HEK293 (cell line): Measurements from ENCODE around the gene NFIX.

ENCODE experiments used
- CTCF ChIA-PET: fragments of 350-600 bp; formaldehyde crosslinking; extraction: SDS; loops from one replicate; lab custom pipeline; 2021; ENCODE audit warnings: antibody characterized with exemption; lab: Yijun Ruan, JAX
- POLR2A ChIA-PET: fragments of 300-600 bp; formaldehyde crosslinking; extraction: SDS; loops from one replicate; lab custom pipeline; 2020; ENCODE audit warnings: antibody characterized with exemption, inconsistent platforms; lab: Yijun Ruan, JAX
- H3K27ac ChIP-seq: fragments of 200-500 bp; sonication (Bioruptor generic); 2 replicates; pipeline ENCODE4 v1.5.1; 2014; ENCODE audit warnings: low read depth, low read length, control low read depth, inconsistent platforms; ENCODE audit errors: extremely low read depth
- H3K36me3 ChIP-seq, 2 experiments: fragments of 200-500 bp in 1 of 2; sonication (Bioruptor generic) in 1 of 2; 1 replicate in 1 of 2; 2 replicates in 1 of 2; pipeline ENCODE4 v1.5.1; 2014 to 2017; ENCODE audit warnings: inconsistent platforms in 2 of 2, low read length in 2 of 2; ENCODE audit not compliant: control insufficient read depth in 2 of 2, insufficient read depth in 1 of 2
- H3K4me1 ChIP-seq: fragments of 200-500 bp; sonication (Bioruptor generic); 2 replicates; pipeline ENCODE4 v1.5.1; 2014; ENCODE audit warnings: mild to moderate bottlenecking, low read length, inconsistent platforms; ENCODE audit not compliant: control insufficient read depth, insufficient read depth
- H3K4me3 ChIP-seq: 2 replicates; pipeline ENCODE4 v1.5.1; 2011; ENCODE audit warnings: low read depth, mild to moderate bottlenecking, control low read depth, low read length, moderate library complexity
- H3K9me3 ChIP-seq: fragments of 200-500 bp; sonication (Bioruptor generic); 2 replicates; pipeline ENCODE4 v1.5.1; 2014; ENCODE audit warnings: low read depth, low read length, inconsistent platforms; ENCODE audit not compliant: control insufficient read depth, insufficient read depth
- HOXC10 ChIP-seq: sonication (generic); formaldehyde crosslinking; IDR thresholded peaks from 2 replicates; pipeline ENCODE4 v1.8.1; 2023; ENCODE audit warnings: mild to moderate bottlenecking, missing genetic modification reagents
- KLF1 ChIP-seq: fragments of 450-650 bp; formaldehyde crosslinking; IDR thresholded peaks from 2 replicates; pipeline ENCODE4 v1.5.1; 2016; ENCODE audit warnings: missing biosample characterization, missing genetic modification characterization
- MYNN ChIP-seq: fragments of 450-650 bp; formaldehyde crosslinking; IDR thresholded peaks from 2 replicates; pipeline ENCODE4 v1.5.1; 2016; ENCODE audit warnings: missing biosample characterization, missing genetic modification characterization, borderline replicate concordance
- MZF1 ChIP-seq: fragments of 450-650 bp; formaldehyde crosslinking; IDR thresholded peaks from 2 replicates; pipeline ENCODE4 v1.5.1; 2017; ENCODE audit warnings: missing biosample characterization, missing genetic modification characterization, borderline replicate concordance
- OVOL3 ChIP-seq: fragments of 450-650 bp; formaldehyde crosslinking; IDR thresholded peaks from 2 replicates; pipeline ENCODE4 v1.5.1; 2016; ENCODE audit warnings: missing biosample characterization, missing genetic modification characterization
- SALL2 ChIP-seq: fragments of 450-650 bp; formaldehyde crosslinking; IDR thresholded peaks from 2 replicates; pipeline ENCODE4 v1.5.0; 2017; ENCODE audit warnings: missing biosample characterization, mild to moderate bottlenecking, missing genetic modification characterization, borderline replicate concordance
- SP3 ChIP-seq: fragments of 450-650 bp; formaldehyde crosslinking; IDR thresholded peaks from 2 replicates; pipeline ENCODE4 v1.5.1; 2016; ENCODE audit warnings: missing biosample characterization, missing genetic modification characterization
- ZBTB1 ChIP-seq: fragments of 450-650 bp; formaldehyde crosslinking; IDR thresholded peaks from 2 replicates; pipeline ENCODE4 v1.5.1; 2016; ENCODE audit warnings: missing biosample characterization, missing genetic modification characterization
- ZBTB17 ChIP-seq: fragments of 450-650 bp; formaldehyde crosslinking; IDR thresholded peaks from 2 replicates; pipeline ENCODE4 v1.5.1; 2016; ENCODE audit warnings: missing biosample characterization, missing genetic modification characterization
- ZFP37 ChIP-seq: fragments of 450-650 bp; formaldehyde crosslinking; IDR thresholded peaks from 2 replicates; pipeline ENCODE4 v1.5.1; 2016; ENCODE audit warnings: missing biosample characterization, missing genetic modification characterization
- ZFP41 ChIP-seq: fragments of 450-650 bp; formaldehyde crosslinking; IDR thresholded peaks from 2 replicates; pipeline ENCODE4 v1.5.1; 2016; ENCODE audit warnings: missing biosample characterization, missing genetic modification characterization, borderline replicate concordance
- ZFP69B ChIP-seq: fragments of 450-650 bp; formaldehyde crosslinking; IDR thresholded peaks from 2 replicates; pipeline ENCODE4 v1.5.1; 2016; ENCODE audit warnings: missing biosample characterization, missing genetic modification characterization
- ZNF112 ChIP-seq: fragments of 450-650 bp; formaldehyde crosslinking; IDR thresholded peaks from 2 replicates; pipeline ENCODE4 v1.5.0; 2017; ENCODE audit warnings: missing biosample characterization, missing genetic modification characterization
- ZNF114 ChIP-seq: fragments of 450-650 bp; formaldehyde crosslinking; IDR thresholded peaks from 2 replicates; pipeline ENCODE4 v1.5.0; 2017; ENCODE audit warnings: missing biosample characterization, missing genetic modification characterization
- ZNF140 ChIP-seq: fragments of 450-650 bp; formaldehyde crosslinking; IDR thresholded peaks from 2 replicates; pipeline ENCODE4 v1.5.1; 2016; ENCODE audit warnings: missing biosample characterization, missing genetic modification characterization
- ZNF2 ChIP-seq: fragments of 450-650 bp; formaldehyde crosslinking; IDR thresholded peaks from 2 replicates; pipeline ENCODE4 v1.5.1; 2016; ENCODE audit warnings: missing biosample characterization, missing genetic modification characterization
- ZNF266 ChIP-seq: fragments of 450-650 bp; formaldehyde crosslinking; IDR thresholded peaks from 2 replicates; pipeline ENCODE4 v1.5.1; 2016; ENCODE audit warnings: missing biosample characterization, missing genetic modification characterization, low read depth
- ZNF433 ChIP-seq: fragments of 450-650 bp; formaldehyde crosslinking; IDR thresholded peaks from 2 replicates; pipeline ENCODE4 v1.5.1; 2016; ENCODE audit warnings: missing biosample characterization, missing genetic modification characterization, low read depth
- ZNF473 ChIP-seq: fragments of 450-650 bp; formaldehyde crosslinking; IDR thresholded peaks from 2 replicates; pipeline ENCODE4 v1.5.1; 2017; ENCODE audit warnings: missing biosample characterization, missing genetic modification characterization
- ZNF514 ChIP-seq: fragments of 450-650 bp; formaldehyde crosslinking; IDR thresholded peaks from 2 replicates; pipeline ENCODE4 v1.5.1; 2016; ENCODE audit warnings: missing biosample characterization, missing genetic modification characterization
- ZNF521 ChIP-seq: fragments of 450-650 bp; formaldehyde crosslinking; IDR thresholded peaks from 2 replicates; pipeline ENCODE4 v1.5.1; 2017; ENCODE audit warnings: missing biosample characterization, mild to moderate bottlenecking, missing genetic modification characterization
- ZNF548 ChIP-seq: fragments of 450-650 bp; formaldehyde crosslinking; IDR thresholded peaks from 2 replicates; pipeline ENCODE4 v1.5.1; 2016; ENCODE audit warnings: missing biosample characterization, missing genetic modification characterization
- ZNF596 ChIP-seq: fragments of 450-650 bp; IDR thresholded peaks from 2 replicates; pipeline ENCODE4 v1.5.0; 2018; ENCODE audit warnings: missing biosample characterization, mild to moderate bottlenecking, missing genetic modification characterization, moderate library complexity
- ZNF600 ChIP-seq: fragments of 450-650 bp; formaldehyde crosslinking; IDR thresholded peaks from 2 replicates; pipeline ENCODE4 v1.5.1; 2016; ENCODE audit warnings: missing biosample characterization, missing genetic modification characterization
- ZNF629 ChIP-seq: fragments of 450-650 bp; formaldehyde crosslinking; IDR thresholded peaks from 2 replicates; pipeline ENCODE4 v1.5.1; 2017; ENCODE audit warnings: missing biosample characterization, missing genetic modification characterization
- ZNF677 ChIP-seq: fragments of 450-650 bp; IDR thresholded peaks from 2 replicates; pipeline ENCODE4 v1.5.0; 2018; ENCODE audit warnings: missing biosample characterization, mild to moderate bottlenecking, missing genetic modification characterization, moderate library complexity
- ZNF747 ChIP-seq: fragments of 450-650 bp; formaldehyde crosslinking; IDR thresholded peaks from 2 replicates; pipeline ENCODE4 v1.5.1; 2016; ENCODE audit warnings: missing biosample characterization, missing genetic modification characterization
- ZNF768 ChIP-seq: fragments of 450-650 bp; formaldehyde crosslinking; IDR thresholded peaks from 2 replicates; pipeline ENCODE4 v1.5.1; 2018; ENCODE audit warnings: missing biosample characterization, mild to moderate bottlenecking, missing genetic modification characterization
- ZNF776 ChIP-seq: fragments of 450-650 bp; formaldehyde crosslinking; IDR thresholded peaks from 2 replicates; pipeline ENCODE4 v1.5.0; 2017; ENCODE audit warnings: missing biosample characterization, missing genetic modification characterization, borderline replicate concordance
- TF ChIP-seq, protein P1 (sequence below): fragments of 450-650 bp; formaldehyde crosslinking; IDR thresholded peaks from 2 replicates; pipeline ENCODE4 v1.5.1; 2016; ENCODE audit warnings: missing biosample characterization, missing genetic modification characterization
- TF ChIP-seq, protein P2 (sequence below): fragments of 450-650 bp; formaldehyde crosslinking; IDR thresholded peaks from 2 replicates; pipeline ENCODE4 v1.5.1; 2016; ENCODE audit warnings: missing biosample characterization, missing genetic modification characterization
- TF ChIP-seq, protein P3 (sequence below): fragments of 450-650 bp; IDR thresholded peaks from 2 replicates; pipeline ENCODE4 v1.5.1; 2018; ENCODE audit warnings: missing biosample characterization, missing genetic modification characterization

NFIX gene

DNA sequence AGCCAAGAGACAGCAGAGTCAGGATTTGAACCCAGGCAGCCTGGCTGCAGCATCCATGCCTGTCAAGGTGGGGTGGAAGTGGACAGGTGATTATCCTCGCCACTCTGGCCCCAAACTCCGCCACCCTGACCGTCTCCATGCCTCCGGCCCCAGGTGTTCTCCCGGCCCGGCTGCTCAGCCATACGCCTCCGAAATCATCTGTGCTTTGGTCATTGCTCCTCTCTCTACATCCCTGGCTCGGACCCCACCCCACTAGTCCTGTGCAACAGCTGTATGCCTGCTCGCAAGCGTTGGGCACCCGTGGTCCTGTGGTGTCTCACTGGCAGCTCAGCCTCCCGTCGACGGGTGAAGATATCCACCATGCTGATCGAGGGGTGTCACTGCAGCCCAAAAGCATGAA is 22.0 kb upstream of the NFIX start:
- no peak overlapping the region for H3K4me3 ChIP-seq
- TF ChIP-seq OVOL3 (tag by site-specific recombination) (no peak), ZNF514 (tag by site-specific recombination) (no peak), ZFP37 (tag by site-specific recombination) (no peak), HOXC10 (CRISPR knock-in tag) (no peak), ZNF521 (tag by site-specific recombination) (no peak), ZNF677 (no peak), ZNF600 (tag by site-specific recombination) (no peak), ZNF2 (no peak), ZBTB1 (tag by site-specific recombination) (no peak), ZFP41 (tag by site-specific recombination) (no peak)
- TF ChIP-seq, all 188 proteins: peak for 0
- ChIA-PET CTCF (interaction anchor here (0.5 to 1.0 kb wide), 4 partner anchors 8 to 305 kb away, joined by 3 to 5 read pairs (median 4); no protein-coding TSS in a partner anchor), POLR2A (no interaction called here)
- Histone ChIP-seq H3K36me3 (no peaks in the 10 kb centered on the region), H3K27ac (no peak overlapping the region), H3K4me1 (no peaks in the 10 kb centered on the region), H3K9me3 (no peaks in the 10 kb centered on the region)

DNA sequence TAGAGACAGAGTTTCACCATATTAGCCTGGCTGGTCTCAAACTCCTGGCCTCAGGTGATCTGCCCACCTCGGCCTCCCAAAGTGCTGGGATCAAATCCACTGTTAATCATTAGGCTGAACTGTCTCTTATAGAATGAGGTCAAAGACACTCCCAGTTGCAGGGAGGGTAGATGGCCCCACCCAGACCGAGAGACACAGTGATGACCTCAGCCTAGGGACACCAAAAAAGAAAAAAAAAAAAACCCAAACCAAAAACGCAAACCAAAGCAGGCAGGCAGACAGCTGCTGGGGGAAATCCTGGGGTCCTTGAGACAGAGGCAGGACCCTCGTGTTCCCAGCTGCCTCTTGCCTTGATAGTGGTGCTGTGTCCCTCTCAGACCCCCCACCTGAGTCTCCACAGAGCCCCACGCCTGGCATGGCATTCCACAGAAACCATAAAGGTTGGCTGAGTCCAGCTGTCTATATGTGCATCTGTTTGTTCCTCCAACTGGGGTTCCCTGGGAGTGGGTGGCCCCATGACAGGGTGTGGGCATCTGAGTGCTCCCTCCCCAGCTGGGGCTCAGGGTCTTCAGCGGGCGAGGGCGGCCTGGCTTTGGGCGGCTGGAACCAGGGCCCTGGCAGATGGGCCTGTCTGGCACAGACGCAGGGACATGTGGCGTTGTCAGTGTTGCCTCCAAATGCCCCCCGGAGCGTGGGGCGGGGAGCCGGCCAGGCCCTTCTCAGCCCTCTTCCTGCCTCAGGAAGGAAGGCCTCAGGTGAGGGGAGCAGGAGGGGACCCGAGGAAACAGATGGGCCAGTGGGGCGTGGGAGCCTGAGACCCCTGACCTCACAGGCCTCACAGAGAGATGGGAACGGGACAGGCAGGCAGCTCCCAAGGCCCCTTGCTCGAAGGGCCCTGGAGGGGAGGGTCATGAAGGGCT is 20.7 kb upstream of the NFIX start:
- POLR2A ChIA-PET = interaction anchor here (0.6 to 1.1 kb wide), 4 partner anchors 9 to 181 kb away, joined by 3 to 4 read pairs (median 3); no protein-coding TSS in a partner anchor
- H3K36me3 ChIP-seq = no peaks in the 10 kb centered on the region
- H3K27ac ChIP-seq = no peak overlapping the region
- H3K4me1 ChIP-seq = no peaks in the 10 kb centered on the region
- H3K9me3 ChIP-seq = no peaks in the 10 kb centered on the region
- no peak overlapping the region for H3K4me3 ChIP-seq
- CTCF ChIA-PET = interaction anchor here (1.0 to 13.3 kb wide), 4 partner anchors 9 to 118 kb away, joined by 3 to 274 read pairs (median 40); no protein-coding TSS in a partner anchor
- no peak for TF ChIP-seq ZNF114 (tag by site-specific recombination)
- no peak for TF ChIP-seq ZNF548 (tag by site-specific recombination)
- peak; percentile 67 for TF ChIP-seq KLF1 (tag by site-specific recombination)
- no peak for TF ChIP-seq ZNF112 (tag by site-specific recombination)
- TF ChIP-seq, protein P1, sequence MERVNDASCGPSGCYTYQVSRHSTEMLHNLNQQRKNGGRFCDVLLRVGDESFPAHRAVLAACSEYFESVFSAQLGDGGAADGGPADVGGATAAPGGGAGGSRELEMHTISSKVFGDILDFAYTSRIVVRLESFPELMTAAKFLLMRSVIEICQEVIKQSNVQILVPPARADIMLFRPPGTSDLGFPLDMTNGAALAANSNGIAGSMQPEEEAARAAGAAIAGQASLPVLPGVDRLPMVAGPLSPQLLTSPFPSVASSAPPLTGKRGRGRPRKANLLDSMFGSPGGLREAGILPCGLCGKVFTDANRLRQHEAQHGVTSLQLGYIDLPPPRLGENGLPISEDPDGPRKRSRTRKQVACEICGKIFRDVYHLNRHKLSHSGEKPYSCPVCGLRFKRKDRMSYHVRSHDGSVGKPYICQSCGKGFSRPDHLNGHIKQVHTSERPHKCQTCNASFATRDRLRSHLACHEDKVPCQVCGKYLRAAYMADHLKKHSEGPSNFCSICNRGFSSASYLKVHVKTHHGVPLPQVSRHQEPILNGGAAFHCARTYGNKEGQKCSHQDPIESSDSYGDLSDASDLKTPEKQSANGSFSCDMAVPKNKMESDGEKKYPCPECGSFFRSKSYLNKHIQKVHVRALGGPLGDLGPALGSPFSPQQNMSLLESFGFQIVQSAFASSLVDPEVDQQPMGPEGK (tag by site-specific recombination) = peak; percentile 47
- no peak for TF ChIP-seq ZNF2
- TF ChIP-seq SALL2 (tag by site-specific recombination) = no peak
- no peak for TF ChIP-seq ZNF140 (tag by site-specific recombination)
- TF ChIP-seq, protein P2, sequence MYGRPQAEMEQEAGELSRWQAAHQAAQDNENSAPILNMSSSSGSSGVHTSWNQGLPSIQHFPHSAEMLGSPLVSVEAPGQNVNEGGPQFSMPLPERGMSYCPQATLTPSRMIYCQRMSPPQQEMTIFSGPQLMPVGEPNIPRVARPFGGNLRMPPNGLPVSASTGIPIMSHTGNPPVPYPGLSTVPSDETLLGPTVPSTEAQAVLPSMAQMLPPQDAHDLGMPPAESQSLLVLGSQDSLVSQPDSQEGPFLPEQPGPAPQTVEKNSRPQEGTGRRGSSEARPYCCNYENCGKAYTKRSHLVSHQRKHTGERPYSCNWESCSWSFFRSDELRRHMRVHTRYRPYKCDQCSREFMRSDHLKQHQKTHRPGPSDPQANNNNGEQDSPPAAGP = peak; percentile 69
- no peak for TF ChIP-seq ZNF776 (tag by site-specific recombination)
- TF ChIP-seq, protein P3, sequence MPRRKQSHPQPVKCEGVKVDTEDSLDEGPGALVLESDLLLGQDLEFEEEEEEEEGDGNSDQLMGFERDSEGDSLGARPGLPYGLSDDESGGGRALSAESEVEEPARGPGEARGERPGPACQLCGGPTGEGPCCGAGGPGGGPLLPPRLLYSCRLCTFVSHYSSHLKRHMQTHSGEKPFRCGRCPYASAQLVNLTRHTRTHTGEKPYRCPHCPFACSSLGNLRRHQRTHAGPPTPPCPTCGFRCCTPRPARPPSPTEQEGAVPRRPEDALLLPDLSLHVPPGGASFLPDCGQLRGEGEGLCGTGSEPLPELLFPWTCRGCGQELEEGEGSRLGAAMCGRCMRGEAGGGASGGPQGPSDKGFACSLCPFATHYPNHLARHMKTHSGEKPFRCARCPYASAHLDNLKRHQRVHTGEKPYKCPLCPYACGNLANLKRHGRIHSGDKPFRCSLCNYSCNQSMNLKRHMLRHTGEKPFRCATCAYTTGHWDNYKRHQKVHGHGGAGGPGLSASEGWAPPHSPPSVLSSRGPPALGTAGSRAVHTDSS (tag by site-specific recombination) = no peak
- no peak for TF ChIP-seq ZBTB17 (tag by site-specific recombination)
- peak; percentile 63; the same call in 1 of the 2 replicates for TF ChIP-seq ZNF629 (tag by site-specific recombination)
- no peak for TF ChIP-seq MYNN (tag by site-specific recombination)
- no peak for TF ChIP-seq ZNF266
- 0 out of 2 replicates have a peak, but pooled peaks have one; percentile 39 for TF ChIP-seq ZFP69B (tag by site-specific recombination)
- TF ChIP-seq SP3 (tag by site-specific recombination) = 0 out of 2 replicates have a peak, but pooled peaks have one; percentile 14
- TF ChIP-seq MZF1 = no peak
- TF ChIP-seq ZNF596 (tag by site-specific recombination) = no peak
- no peak for TF ChIP-seq ZNF768 (tag by site-specific recombination)
- no peak for TF ChIP-seq ZNF747 (tag by site-specific recombination)
- no peak for TF ChIP-seq ZNF433 (tag by site-specific recombination)
- no peak for TF ChIP-seq ZNF473 (tag by site-specific recombination)
